Thyroid gland (tissue), 4 donors: ENCODE measurements around the gene MED12.

Experiments used
- POLR2A ChIP-seq, 2 donors: fragments of 450-650 bp; IDR thresholded peaks; one replicate each; pipeline ENCODE4 v1.6.1; 2017; ENCODE audit warnings: antibody characterized with exemption in 2 of 2, mild to moderate bottlenecking in 2 of 2, moderate library complexity in 1 of 2
- TF ChIP-seq, protein P1 (sequence below), 6 experiments: fragments of 200-600 bp in 3 of 6; fragments of 450-650 bp in 3 of 6; sonication (generic) in 3 of 6; IDR thresholded peaks; one replicate each; pipeline ENCODE4 v1.5.1; 2016 to 2019; ENCODE audit warnings: antibody characterized with exemption in 6 of 6, mild to moderate bottlenecking in 2 of 6, inconsistent platforms in 1 of 6, moderate library complexity in 1 of 6

DNA sequence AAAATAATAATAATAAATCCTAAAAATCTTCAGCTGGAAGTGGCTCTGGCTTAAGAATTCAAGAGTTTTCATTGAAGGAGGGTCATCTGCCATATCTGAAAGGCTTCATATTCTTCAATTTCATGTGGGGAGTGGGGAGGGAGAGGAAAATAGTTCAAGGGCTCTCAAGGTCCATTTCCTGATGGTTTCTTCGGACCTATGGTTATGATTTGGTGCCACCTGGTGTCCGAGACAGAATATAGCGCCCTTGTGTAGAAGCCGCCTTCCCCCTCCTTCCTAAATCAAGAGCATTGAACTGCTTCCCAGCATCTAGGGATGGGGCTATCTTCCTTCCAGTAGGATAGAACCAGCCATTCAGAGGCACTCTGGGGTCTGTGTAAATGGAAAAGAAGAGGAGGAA lies 60.5 kb downstream of the MED12 start:
- TF ChIP-seq, protein P1, sequence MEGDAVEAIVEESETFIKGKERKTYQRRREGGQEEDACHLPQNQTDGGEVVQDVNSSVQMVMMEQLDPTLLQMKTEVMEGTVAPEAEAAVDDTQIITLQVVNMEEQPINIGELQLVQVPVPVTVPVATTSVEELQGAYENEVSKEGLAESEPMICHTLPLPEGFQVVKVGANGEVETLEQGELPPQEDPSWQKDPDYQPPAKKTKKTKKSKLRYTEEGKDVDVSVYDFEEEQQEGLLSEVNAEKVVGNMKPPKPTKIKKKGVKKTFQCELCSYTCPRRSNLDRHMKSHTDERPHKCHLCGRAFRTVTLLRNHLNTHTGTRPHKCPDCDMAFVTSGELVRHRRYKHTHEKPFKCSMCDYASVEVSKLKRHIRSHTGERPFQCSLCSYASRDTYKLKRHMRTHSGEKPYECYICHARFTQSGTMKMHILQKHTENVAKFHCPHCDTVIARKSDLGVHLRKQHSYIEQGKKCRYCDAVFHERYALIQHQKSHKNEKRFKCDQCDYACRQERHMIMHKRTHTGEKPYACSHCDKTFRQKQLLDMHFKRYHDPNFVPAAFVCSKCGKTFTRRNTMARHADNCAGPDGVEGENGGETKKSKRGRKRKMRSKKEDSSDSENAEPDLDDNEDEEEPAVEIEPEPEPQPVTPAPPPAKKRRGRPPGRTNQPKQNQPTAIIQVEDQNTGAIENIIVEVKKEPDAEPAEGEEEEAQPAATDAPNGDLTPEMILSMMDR (IDR thresholded peaks at IDR 0.05): peak in 5 of 6 experiments; percentile 22 to 72 (median 62)
- no peak for TF ChIP-seq POLR2A (IDR thresholded peaks at IDR 0.05)
